DOHH2 (cell line): ENCODE results near the gene C3orf33.

Experiments
- EZH2phosphoT487 ChIP-seq: fragments of 200-600 bp; sonication (generic); IDR thresholded peaks from 2 replicates; pipeline ENCODE4 v1.6.1; 2017; ENCODE audit warnings: borderline replicate concordance, mild to moderate bottlenecking, antibody characterized with exemption, low read length, moderate library complexity, mixed read lengths
- TF ChIP-seq, protein P1 (sequence below): fragments of 200-600 bp; sonication (generic); IDR thresholded peaks from one replicate; pipeline ENCODE4 v1.5.1; 2014; ENCODE audit warnings: antibody characterized with exemption, mild to moderate bottlenecking, low read depth, low read length; ENCODE audit not compliant: poor library complexity, severe bottlenecking

DNA sequence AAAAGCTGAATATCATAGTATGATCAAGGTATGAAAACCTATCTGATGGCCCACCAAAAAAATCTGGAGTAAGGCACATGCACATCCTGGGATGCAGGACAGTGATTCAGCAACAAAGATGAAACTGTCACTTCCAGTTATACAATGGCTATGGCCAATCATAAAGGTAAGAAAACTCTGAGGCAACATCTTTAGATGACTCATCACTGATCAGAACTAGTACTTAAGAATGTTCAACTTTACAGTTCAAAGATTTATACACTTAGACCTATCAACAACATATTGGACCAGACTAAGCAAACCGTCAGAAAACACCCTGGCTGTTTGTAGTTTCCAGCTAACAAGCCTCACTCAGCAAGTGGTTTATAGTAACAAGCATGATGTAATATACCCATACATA is 39.9 kb downstream of the C3orf33 start:
- TF ChIP-seq, protein P1, sequence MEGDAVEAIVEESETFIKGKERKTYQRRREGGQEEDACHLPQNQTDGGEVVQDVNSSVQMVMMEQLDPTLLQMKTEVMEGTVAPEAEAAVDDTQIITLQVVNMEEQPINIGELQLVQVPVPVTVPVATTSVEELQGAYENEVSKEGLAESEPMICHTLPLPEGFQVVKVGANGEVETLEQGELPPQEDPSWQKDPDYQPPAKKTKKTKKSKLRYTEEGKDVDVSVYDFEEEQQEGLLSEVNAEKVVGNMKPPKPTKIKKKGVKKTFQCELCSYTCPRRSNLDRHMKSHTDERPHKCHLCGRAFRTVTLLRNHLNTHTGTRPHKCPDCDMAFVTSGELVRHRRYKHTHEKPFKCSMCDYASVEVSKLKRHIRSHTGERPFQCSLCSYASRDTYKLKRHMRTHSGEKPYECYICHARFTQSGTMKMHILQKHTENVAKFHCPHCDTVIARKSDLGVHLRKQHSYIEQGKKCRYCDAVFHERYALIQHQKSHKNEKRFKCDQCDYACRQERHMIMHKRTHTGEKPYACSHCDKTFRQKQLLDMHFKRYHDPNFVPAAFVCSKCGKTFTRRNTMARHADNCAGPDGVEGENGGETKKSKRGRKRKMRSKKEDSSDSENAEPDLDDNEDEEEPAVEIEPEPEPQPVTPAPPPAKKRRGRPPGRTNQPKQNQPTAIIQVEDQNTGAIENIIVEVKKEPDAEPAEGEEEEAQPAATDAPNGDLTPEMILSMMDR = no peak
- no peak for TF ChIP-seq EZH2phosphoT487
